Prostate gland (tissue), 2 donors: ENCODE data around the gene CLEC18A.

Experiments
- CTCF ChIP-seq, 4 experiments: fragments of 200-600 bp in 2 of 4; fragments of 450-650 bp in 2 of 4; sonication (generic) in 2 of 4; IDR thresholded peaks; 1 replicate in 3 of 4; 2 replicates in 1 of 4; pipeline ENCODE4 v1.5.1; 2016 to 2019; ENCODE audit warnings: antibody characterized with exemption in 4 of 4, mild to moderate bottlenecking in 2 of 4, moderate library complexity in 2 of 4
- POLR2A ChIP-seq: fragments of 450-650 bp; IDR thresholded peaks from one replicate; pipeline ENCODE4 v1.6.1; 2016; ENCODE audit warnings: antibody characterized with exemption, mild to moderate bottlenecking
- POLR2AphosphoS5 ChIP-seq: sonication (generic); formaldehyde crosslinking; IDR thresholded peaks from one replicate; pipeline ENCODE4 v1.6.1; 2017; ENCODE audit warnings: antibody characterized with exemption

GRCh38 chr16:69929480-69929879 is 21.7 kb upstream of the CLEC18A start:
- no peak for TF ChIP-seq POLR2AphosphoS5
- no peak for TF ChIP-seq CTCF (IDR thresholded peaks at IDR 0.05)
- no peak for TF ChIP-seq POLR2A
